ENCODE measurements around the gene ACER2.
"Not testable (repeated sequence)": the region's sequence is repeated elsewhere in the genome, so short reads cannot be mapped to it uniquely, and the experiment has no call there.

Gene ACER2

DNA sequence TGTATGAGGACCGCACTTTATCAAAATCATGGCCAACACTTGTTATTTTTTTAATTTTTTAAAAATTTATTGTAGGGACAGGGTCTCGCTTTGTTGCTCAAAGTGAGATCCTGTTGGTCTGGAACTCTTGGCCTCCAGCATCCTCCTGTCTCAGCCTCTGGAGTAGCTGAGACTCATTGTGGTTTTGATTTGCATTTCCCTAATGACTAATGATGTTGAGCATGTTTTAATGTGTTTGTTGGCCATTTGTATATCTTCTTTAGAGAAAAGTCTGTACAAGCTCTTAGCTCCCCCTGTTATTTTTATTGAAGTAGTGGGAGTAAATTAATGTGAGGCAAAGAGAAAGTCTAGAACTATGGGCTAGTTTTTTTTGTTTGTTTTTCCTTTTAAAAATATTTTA lies 27.2 kb upstream of the ACER2 start:
- H2AFZ ChIP-seq (ENCODE audit: low read length) = no peak overlapping the region
- no peak overlapping the region for H3K4me2 ChIP-seq (ENCODE audit: insufficient read depth, low read length, poor library complexity, severe bottlenecking)
- no peak overlapping the region for H2BK5ac ChIP-seq (ENCODE audit: low read length)
- no peaks in the 10 kb centered on the region for H3K27me3 ChIP-seq (ENCODE audit: control insufficient read depth in 3 of 3, insufficient read depth in 3 of 3, low read depth in 1 of 3, low read length in 3 of 3)
- no peak overlapping the region for H4K8ac ChIP-seq (ENCODE audit: low read depth, low read length)
- no peak overlapping the region for H2BK12ac ChIP-seq (ENCODE audit: low read length)
- no peak overlapping the region for H3K14ac ChIP-seq (ENCODE audit: low read length)
- no peak overlapping the region for H3K9ac ChIP-seq (ENCODE audit: low read depth, low read length, poor library complexity)
- peaks cover 2 to 14% of the 10 kb centered on the region in 2 donors for H3K4me1 ChIP-seq (ENCODE audit: control insufficient read depth in 2 of 2, insufficient read depth in 1 of 2, low read depth in 1 of 2, low read length in 2 of 2)
- no peak overlapping the region for H3K4me3 ChIP-seq (ENCODE audit: low read length in 2 of 2)
- peaks cover 4% of the 10 kb centered on the region for H3K79me1 ChIP-seq (ENCODE audit: low read depth, low read length)
- no peak overlapping the region for H3K23ac ChIP-seq (ENCODE audit: low read depth, low read length, poor library complexity)
- no peak for DNase-seq (ENCODE audit: low spot score)
- no peak overlapping the region for H2AK5ac ChIP-seq (ENCODE audit: low read depth, low read length)
- peaks cover 12 to 30% of the 10 kb centered on the region in 2 donors for H3K36me3 ChIP-seq (replicated peaks in 1 of 2; ENCODE audit: control insufficient read depth in 2 of 2, insufficient read depth in 2 of 2, low read length in 2 of 2)
- H3K27ac ChIP-seq (replicated peaks; ENCODE audit: low read length) = no peak overlapping the region
- H2BK15ac ChIP-seq (ENCODE audit: low read length) = no peak overlapping the region
- H4K91ac ChIP-seq (ENCODE audit: low read depth, low read length, poor library complexity) = no peak overlapping the region
- WGBS, 2 donors (ENCODE audit: extremely low coverage in 2 of 2, insufficient read length in 2 of 2, insufficient replicate concordance in 1 of 2) = no CpG with 5 or more reads among the region's 2 CpGs
- no peak overlapping the region for H2BK120ac ChIP-seq (ENCODE audit: low read depth, low read length)
- H3K4ac ChIP-seq (ENCODE audit: low read length) = no peak overlapping the region
- no peaks in the 10 kb centered on the region for H3K9me3 ChIP-seq (replicated peaks in 1 of 2; ENCODE audit: control insufficient read depth in 2 of 2, insufficient read depth in 1 of 2, low read depth in 1 of 2, low read length in 2 of 2)
- H3K18ac ChIP-seq (ENCODE audit: low read length) = no peak overlapping the region

DNA sequence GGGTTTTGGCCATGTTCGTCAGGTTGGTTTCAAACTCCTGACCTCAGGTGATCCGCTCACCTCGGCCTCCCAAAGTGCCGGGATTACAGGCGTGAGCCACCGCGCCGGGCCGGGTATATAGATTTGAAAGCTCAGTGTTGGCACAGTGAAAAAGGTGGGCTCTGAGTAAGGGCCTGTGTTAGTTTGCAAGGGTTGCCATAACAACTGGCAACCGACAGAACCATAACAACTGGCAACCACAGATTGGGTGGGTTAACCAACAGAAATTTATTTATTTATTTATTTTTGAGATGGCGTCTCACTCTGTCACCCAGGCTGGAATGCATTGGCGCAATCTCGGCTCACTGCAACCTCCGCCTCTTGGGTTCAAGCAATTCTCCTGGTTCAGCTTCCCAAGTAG lies 23.6 kb upstream of the ACER2 start:
- not testable (repeated sequence) for H3K23ac ChIP-seq (ENCODE audit: low read depth, low read length, poor library complexity); H3K79me1 ChIP-seq (ENCODE audit: low read depth, low read length)

DNA sequence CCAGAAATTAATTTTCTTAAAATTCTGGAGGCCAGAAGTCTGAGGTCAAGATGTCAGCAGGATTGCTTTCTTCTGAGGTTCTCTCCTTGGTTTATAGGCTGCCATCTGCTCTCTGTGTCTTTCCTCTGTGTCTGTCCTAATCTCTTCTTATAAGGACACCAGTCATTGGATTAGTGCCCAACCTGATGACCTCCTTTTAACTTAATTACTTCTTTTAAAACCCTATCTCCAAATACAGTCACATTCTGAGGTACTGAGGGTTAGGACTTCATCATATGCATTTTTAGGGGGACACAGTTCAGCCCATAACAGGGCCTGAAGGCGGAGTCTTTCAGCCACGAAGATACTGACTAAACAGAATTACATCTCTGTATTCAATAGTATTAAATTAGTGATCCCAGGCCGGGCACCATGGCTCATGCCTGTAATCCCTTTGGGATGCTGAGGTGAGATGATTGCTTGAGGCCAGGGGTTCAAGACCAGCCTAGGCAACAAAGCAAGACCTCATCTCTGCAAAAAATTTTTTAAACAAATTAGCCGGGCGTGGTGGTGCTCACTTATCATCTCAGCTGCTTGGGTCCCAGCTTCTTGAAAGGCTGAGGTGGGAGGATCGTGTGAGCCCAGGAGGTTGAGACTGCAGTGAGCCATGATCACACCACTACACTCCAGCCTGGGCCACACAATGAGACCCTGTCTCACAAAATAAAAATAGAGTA lies 22.9 kb upstream of the ACER2 start:
- H2BK12ac ChIP-seq (ENCODE audit: low read length) = no peak overlapping the region
- no CpG with 5 or more reads among the region's 6 CpGs for WGBS, 2 donors (ENCODE audit: extremely low coverage in 2 of 2, insufficient read length in 2 of 2, insufficient replicate concordance in 1 of 2)
- H3K27ac ChIP-seq (replicated peaks; ENCODE audit: low read length) = no peak overlapping the region
- H3K14ac ChIP-seq (ENCODE audit: low read length) = no peak overlapping the region
- H3K23ac ChIP-seq (ENCODE audit: low read depth, low read length, poor library complexity) = no peak overlapping the region
- H3K9ac ChIP-seq (ENCODE audit: low read depth, low read length, poor library complexity) = no peak overlapping the region
- H3K4ac ChIP-seq (ENCODE audit: low read length) = no peak overlapping the region
- no peak overlapping the region for H3K4me2 ChIP-seq (ENCODE audit: insufficient read depth, low read length, poor library complexity, severe bottlenecking)
- H3K18ac ChIP-seq (ENCODE audit: low read length) = no peak overlapping the region
- no peaks in the 10 kb centered on the region for H3K36me3 ChIP-seq (replicated peaks in 1 of 2; ENCODE audit: control insufficient read depth in 2 of 2, insufficient read depth in 2 of 2, low read length in 2 of 2)
- no peak overlapping the region for H2BK120ac ChIP-seq (ENCODE audit: low read depth, low read length)
- no peaks in the 10 kb centered on the region for H3K9me3 ChIP-seq (replicated peaks in 1 of 2; ENCODE audit: control insufficient read depth in 2 of 2, insufficient read depth in 1 of 2, low read depth in 1 of 2, low read length in 2 of 2)
- no peak overlapping the region for H3K4me3 ChIP-seq (ENCODE audit: low read length in 2 of 2)
- H2AK5ac ChIP-seq (ENCODE audit: low read depth, low read length) = no peak overlapping the region
- no peak overlapping the region for H4K91ac ChIP-seq (ENCODE audit: low read depth, low read length, poor library complexity)
- no peak overlapping the region for H4K8ac ChIP-seq (ENCODE audit: low read depth, low read length)
- no peak overlapping the region for H2AFZ ChIP-seq (ENCODE audit: low read length)
- H2BK15ac ChIP-seq (ENCODE audit: low read length) = no peak overlapping the region
- H3K27me3 ChIP-seq (ENCODE audit: control insufficient read depth in 3 of 3, insufficient read depth in 3 of 3, low read depth in 1 of 3, low read length in 3 of 3) = no peaks in the 10 kb centered on the region
- no peaks in the 10 kb centered on the region for H3K4me1 ChIP-seq (ENCODE audit: control insufficient read depth in 2 of 2, insufficient read depth in 1 of 2, low read depth in 1 of 2, low read length in 2 of 2)
- H2BK5ac ChIP-seq (ENCODE audit: low read length) = no peak overlapping the region
- no peak for DNase-seq (ENCODE audit: low spot score)
- H3K79me1 ChIP-seq (ENCODE audit: low read depth, low read length) = no peaks in the 10 kb centered on the region

More for the DNA sequence above, 23.6 kb upstream of the ACER2 start:
- not testable (repeated sequence) for H3K4me3 ChIP-seq (ENCODE audit: low read length in 2 of 2); H2BK15ac ChIP-seq (ENCODE audit: low read length); H2BK120ac ChIP-seq (ENCODE audit: low read depth, low read length); H2BK12ac ChIP-seq (ENCODE audit: low read length); H4K8ac ChIP-seq (ENCODE audit: low read depth, low read length); H3K27ac ChIP-seq (replicated peaks; ENCODE audit: low read length); H3K4me2 ChIP-seq (ENCODE audit: insufficient read depth, low read length, poor library complexity, severe bottlenecking); H2AFZ ChIP-seq (ENCODE audit: low read length); H2BK5ac ChIP-seq (ENCODE audit: low read length); H3K27me3 ChIP-seq (ENCODE audit: control insufficient read depth in 3 of 3, insufficient read depth in 3 of 3, low read depth in 1 of 3, low read length in 3 of 3); H4K91ac ChIP-seq (ENCODE audit: low read depth, low read length, poor library complexity); H2AK5ac ChIP-seq (ENCODE audit: low read depth, low read length); H3K4me1 ChIP-seq (ENCODE audit: control insufficient read depth in 2 of 2, insufficient read depth in 1 of 2, low read depth in 1 of 2, low read length in 2 of 2); H3K18ac ChIP-seq (ENCODE audit: low read length); H3K9ac ChIP-seq (ENCODE audit: low read depth, low read length, poor library complexity); H3K9me3 ChIP-seq (replicated peaks in 1 of 2; ENCODE audit: control insufficient read depth in 2 of 2, insufficient read depth in 1 of 2, low read depth in 1 of 2, low read length in 2 of 2); H3K36me3 ChIP-seq (replicated peaks in 1 of 2; ENCODE audit: control insufficient read depth in 2 of 2, insufficient read depth in 2 of 2, low read length in 2 of 2); DNase-seq (ENCODE audit: low spot score); H3K4ac ChIP-seq (ENCODE audit: low read length); H3K14ac ChIP-seq (ENCODE audit: low read length)
- WGBS, 2 donors (ENCODE audit: extremely low coverage in 2 of 2, insufficient read length in 2 of 2, insufficient replicate concordance in 1 of 2) = no CpG with 5 or more reads among the region's 14 CpGs

DNA sequence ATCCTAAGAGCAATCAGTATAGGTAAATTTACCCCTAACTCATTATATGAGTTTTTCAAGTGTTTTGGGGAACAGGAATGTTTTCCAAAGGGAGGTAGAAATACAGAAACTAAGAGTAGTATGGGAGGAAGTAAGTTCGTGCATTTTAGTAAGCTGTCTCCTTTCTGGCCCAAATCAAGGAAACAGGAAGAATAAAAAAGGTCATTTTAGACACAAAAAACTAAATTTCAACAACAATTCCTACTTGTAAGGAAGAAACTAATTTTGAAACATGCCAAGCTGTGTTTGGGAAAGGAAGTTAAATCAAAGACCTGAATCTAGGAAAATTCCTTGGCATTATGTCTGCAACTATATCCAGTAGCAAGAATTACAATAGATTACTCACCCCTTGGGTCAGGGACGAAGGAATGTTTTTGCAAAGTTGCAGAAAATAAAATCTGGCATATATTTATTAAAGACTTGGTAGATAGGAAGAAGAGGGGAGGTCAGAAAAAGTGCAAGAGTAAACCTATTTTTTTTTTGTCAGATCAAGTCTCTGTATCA lies 22.2 kb upstream of the ACER2 start:
- Histone ChIP-seq H2BK12ac (ENCODE audit: low read length) (no peak overlapping the region), H3K27me3 (ENCODE audit: control insufficient read depth in 3 of 3, insufficient read depth in 3 of 3, low read depth in 1 of 3, low read length in 3 of 3) (no peaks in the 10 kb centered on the region), H4K91ac (ENCODE audit: low read depth, low read length, poor library complexity) (no peak overlapping the region), H3K18ac (ENCODE audit: low read length) (no peak overlapping the region), H3K79me1 (ENCODE audit: low read depth, low read length) (no peaks in the 10 kb centered on the region), H3K4me3 (ENCODE audit: low read length in 2 of 2) (no peak overlapping the region), H3K4me1 (ENCODE audit: control insufficient read depth in 2 of 2, insufficient read depth in 1 of 2, low read depth in 1 of 2, low read length in 2 of 2) (no peaks in the 10 kb centered on the region), H3K23ac (ENCODE audit: low read depth, low read length, poor library complexity) (no peak overlapping the region), H3K14ac (ENCODE audit: low read length) (no peak overlapping the region), H2BK15ac (ENCODE audit: low read length) (no peak overlapping the region), H3K36me3 (replicated peaks in 1 of 2; ENCODE audit: control insufficient read depth in 2 of 2, insufficient read depth in 2 of 2, low read length in 2 of 2) (no peaks in the 10 kb centered on the region), H3K9me3 (replicated peaks in 1 of 2; ENCODE audit: control insufficient read depth in 2 of 2, insufficient read depth in 1 of 2, low read depth in 1 of 2, low read length in 2 of 2) (no peaks in the 10 kb centered on the region), H2BK120ac (ENCODE audit: low read depth, low read length) (no peak overlapping the region), H3K4ac (ENCODE audit: low read length) (no peak overlapping the region), H2AK5ac (ENCODE audit: low read depth, low read length) (no peak overlapping the region), H3K27ac (replicated peaks; ENCODE audit: low read length) (no peak overlapping the region), H3K9ac (ENCODE audit: low read depth, low read length, poor library complexity) (no peak overlapping the region), H2AFZ (ENCODE audit: low read length) (no peak overlapping the region), H3K4me2 (ENCODE audit: insufficient read depth, low read length, poor library complexity, severe bottlenecking) (no peak overlapping the region), H2BK5ac (ENCODE audit: low read length) (no peak overlapping the region), H4K8ac (ENCODE audit: low read depth, low read length) (no peak overlapping the region)
- no CpG with 5 or more reads among the region's 2 CpGs for WGBS, 2 donors (ENCODE audit: extremely low coverage in 2 of 2, insufficient read length in 2 of 2, insufficient replicate concordance in 1 of 2)
- DNase-seq (ENCODE audit: low spot score) = no peak
